SK-N-SH (cell line): ENCODE data around the gene ARHGAP23. TPM values are rescaled to one million over a fixed set of nuclear protein-coding genes. Genes with fewer than 3 reads are reported as not detected.

Experiments used
- CTCF ChIA-PET: fragments of 300-600, 350-600 bp; formaldehyde crosslinking; extraction: SDS; loops from one replicate; lab custom pipeline; 2021; lab: Yijun Ruan, JAX
- POLR2A ChIA-PET: fragments of 350-600 bp; sonication (Branson Sonifier 250); formaldehyde crosslinking; extraction: SDS; loops from one replicate; lab custom pipeline; 2020; ENCODE audit warnings: antibody characterized with exemption, inconsistent platforms; lab: Yijun Ruan, JAX
- DNase-seq: peaks from one replicate; pipeline ENCODE4 v3.0.0; 2012
- H2AFZ ChIP-seq: fragments of 200-600 bp; sonication (generic); 2 replicates; pipeline ENCODE4 v1.8.1; 2016; ENCODE audit warnings: antibody characterized with exemption, mild to moderate bottlenecking, low read depth
- H3F3A ChIP-seq: fragments of 200-600 bp; sonication (generic); replicated peaks from 2 replicates; pipeline ENCODE3; 2016; ENCODE audit warnings: antibody characterized with exemption, mild to moderate bottlenecking; ENCODE audit not compliant: insufficient read depth
- H3K27ac ChIP-seq, 2 experiments: fragments of 200-500 bp in 1 of 2; fragments of 200-600 bp in 1 of 2; sonication (Bioruptor generic) in 1 of 2; sonication (generic), shearing (Covaris generic) in 1 of 2; 2 replicates each; pipeline versions ENCODE4 v1.5.1 to v1.6.1; 2014 to 2016; ENCODE audit warnings: low read depth in 2 of 2, inconsistent platforms in 1 of 2, low read length in 1 of 2, mild to moderate bottlenecking in 1 of 2, mixed read lengths in 1 of 2
- H3K27me3 ChIP-seq: fragments of 200-600 bp; sonication (generic), shearing (Covaris generic); 2 replicates; pipeline ENCODE4 v1.6.1; 2016; ENCODE audit warnings: mixed run types; ENCODE audit not compliant: insufficient read depth
- H3K36me3 ChIP-seq, 2 experiments: fragments of 200-500 bp in 1 of 2; fragments of 200-600 bp in 1 of 2; sonication (Bioruptor generic) in 1 of 2; sonication (generic) in 1 of 2; replicated peaks in 1 of 2; 2 replicates each; pipeline versions ENCODE3 to v1.5.1; 2014 to 2016; ENCODE audit warnings: low read length in 1 of 2, mild to moderate bottlenecking in 1 of 2; ENCODE audit not compliant: insufficient read depth in 2 of 2, control insufficient read depth in 1 of 2
- H3K4me1 ChIP-seq, 2 experiments: fragments of 200-500 bp in 1 of 2; fragments of 200-600 bp in 1 of 2; sonication (Bioruptor generic) in 1 of 2; sonication (generic), shearing (Covaris generic) in 1 of 2; 2 replicates each; pipeline versions ENCODE4 v1.5.1 to v1.6.1; 2014 to 2016; ENCODE audit warnings: low read depth in 1 of 2, low read length in 1 of 2, mixed run types in 1 of 2; ENCODE audit not compliant: insufficient read depth in 2 of 2, control insufficient read depth in 1 of 2
- H3K4me2 ChIP-seq: fragments of 200-600 bp; sonication (generic), shearing (Covaris generic); 2 replicates; pipeline ENCODE4 v1.6.1; 2017; ENCODE audit warnings: mixed run types
- H3K4me3 ChIP-seq, 2 experiments: fragments of 200-500 bp in 1 of 2; fragments of 200-600 bp in 1 of 2; sonication (Bioruptor generic) in 1 of 2; sonication (generic), shearing (Covaris generic) in 1 of 2; 2 replicates each; pipeline versions ENCODE4 v1.5.1 to v1.8.1; 2014 to 2016; ENCODE audit warnings: low read depth in 2 of 2, inconsistent platforms in 1 of 2, low read length in 1 of 2, mild to moderate bottlenecking in 1 of 2, mixed read lengths in 1 of 2, moderate library complexity in 1 of 2
- H3K79me2 ChIP-seq: fragments of 200-600 bp; sonication (generic); 2 replicates; pipeline ENCODE4 v1.8.1; 2017; ENCODE audit warnings: mild to moderate bottlenecking; ENCODE audit not compliant: insufficient read depth
- H3K9ac ChIP-seq: fragments of 200-600 bp; sonication (generic); 2 replicates; pipeline ENCODE4 v1.6.1; 2017; ENCODE audit warnings: mixed run types
- H3K9me2 ChIP-seq: fragments of 200-600 bp; sonication (generic); 2 replicates; pipeline ENCODE4 v1.6.1; 2017; ENCODE audit warnings: mixed run types
- H3K9me3 ChIP-seq: fragments of 200-600 bp; sonication (generic); 2 replicates; pipeline ENCODE4 v1.6.1; 2017; ENCODE audit warnings: mixed run types, mild to moderate bottlenecking, moderate library complexity
- H4K20me1 ChIP-seq: fragments of 200-600 bp; sonication (generic); 2 replicates; pipeline ENCODE4 v1.6.1; 2017; ENCODE audit warnings: mild to moderate bottlenecking, mixed run types; ENCODE audit not compliant: insufficient read depth
- GATA2 ChIP-seq: sonication (generic); formaldehyde crosslinking; IDR thresholded peaks from 2 replicates; pipeline ENCODE4 v1.5.0; 2020; ENCODE audit warnings: mild to moderate bottlenecking, missing genetic modification reagents
- POLR2AphosphoS5 ChIP-seq: IDR thresholded peaks from 2 replicates; pipeline ENCODE4 v1.6.1; 2012; ENCODE audit warnings: low read depth, low read length
- TAF1 ChIP-seq: IDR thresholded peaks from 2 replicates; pipeline ENCODE4 v1.6.1; 2012; ENCODE audit warnings: low read depth, mild to moderate bottlenecking, low read length, moderate library complexity, borderline replicate concordance
- YY1 ChIP-seq: IDR thresholded peaks from 2 replicates; pipeline ENCODE4 v1.4.0; 2012; ENCODE audit warnings: low read depth, mild to moderate bottlenecking
- WGBS: methylation state at CpG from one replicate; pipeline ENCODE4 v1.1.6; 2017; ENCODE audit warnings: low lambda C conversion rate; 5-methylcytosine and 5-hydroxymethylcytosine counted together
- polyA plus RNA-seq, 3 experiments: library from polyadenylated mRNA; depleted of rRNA; stranded (reverse); fragments of >200 nt; gene quantifications; 2 replicates each; pipeline ENCODE4 v1.2.3, GENCODE V29; 2012
- TF ChIP-seq, protein P1 (sequence below): fragments of 150-350 bp; IDR thresholded peaks from 2 replicates; pipeline ENCODE4 v1.6.1; 2016; ENCODE audit warnings: mild to moderate bottlenecking, low read depth, low read length

ARHGAP23 gene
- polyA plus RNA-seq, 1 of the 3 experiments (the other 2 are of a cell fraction): 19.2 TPM

- DNase-seq: no peak
- Histone ChIP-seq H3K4me1 (peaks cover 16 to 21% of the 10 kb centered on the region in 2 experiments; a peak in 2 of 4 replicates), H2AFZ (no peak overlapping the region), H3K27me3 (no peaks in the 10 kb centered on the region), H3K9ac (no peak overlapping the region), H3K9me3 (no peaks in the 10 kb centered on the region), H3K4me2 (peak overlapping the region; percentile 97; the same call in 1 of the 2 replicates), H4K20me1 (peaks cover 75% of the 10 kb centered on the region), H3K4me3 (no peak overlapping the region), H3K9me2 (no peaks in the 10 kb centered on the region), H3K79me2 (peaks cover 95% of the 10 kb centered on the region), H3K36me3 (no peaks in the 10 kb centered on the region), H3F3A (no peaks in the 10 kb centered on the region), H3K27ac (no peak overlapping the region)
- 96% methylated on average over 9 of the region's 10 CpGs for WGBS
- POLR2A ChIA-PET: no interaction called here
- TF ChIP-seq POLR2AphosphoS5 (no peak), GATA2 (no peak)
- TF ChIP-seq, protein P1, sequence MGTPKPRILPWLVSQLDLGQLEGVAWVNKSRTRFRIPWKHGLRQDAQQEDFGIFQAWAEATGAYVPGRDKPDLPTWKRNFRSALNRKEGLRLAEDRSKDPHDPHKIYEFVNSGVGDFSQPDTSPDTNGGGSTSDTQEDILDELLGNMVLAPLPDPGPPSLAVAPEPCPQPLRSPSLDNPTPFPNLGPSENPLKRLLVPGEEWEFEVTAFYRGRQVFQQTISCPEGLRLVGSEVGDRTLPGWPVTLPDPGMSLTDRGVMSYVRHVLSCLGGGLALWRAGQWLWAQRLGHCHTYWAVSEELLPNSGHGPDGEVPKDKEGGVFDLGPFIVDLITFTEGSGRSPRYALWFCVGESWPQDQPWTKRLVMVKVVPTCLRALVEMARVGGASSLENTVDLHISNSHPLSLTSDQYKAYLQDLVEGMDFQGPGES: no peak
- CTCF ChIA-PET: interaction anchor here (0.7 to 13.3 kb wide), 8 partner anchors 9 to 235 kb away, joined by 3 to 146 read pairs (median 4); no protein-coding TSS in a partner anchor
These were observed 3.3 kb downstream of the ARHGAP23 start for GRCh38 chr17:38431346-38432145.

DNA sequence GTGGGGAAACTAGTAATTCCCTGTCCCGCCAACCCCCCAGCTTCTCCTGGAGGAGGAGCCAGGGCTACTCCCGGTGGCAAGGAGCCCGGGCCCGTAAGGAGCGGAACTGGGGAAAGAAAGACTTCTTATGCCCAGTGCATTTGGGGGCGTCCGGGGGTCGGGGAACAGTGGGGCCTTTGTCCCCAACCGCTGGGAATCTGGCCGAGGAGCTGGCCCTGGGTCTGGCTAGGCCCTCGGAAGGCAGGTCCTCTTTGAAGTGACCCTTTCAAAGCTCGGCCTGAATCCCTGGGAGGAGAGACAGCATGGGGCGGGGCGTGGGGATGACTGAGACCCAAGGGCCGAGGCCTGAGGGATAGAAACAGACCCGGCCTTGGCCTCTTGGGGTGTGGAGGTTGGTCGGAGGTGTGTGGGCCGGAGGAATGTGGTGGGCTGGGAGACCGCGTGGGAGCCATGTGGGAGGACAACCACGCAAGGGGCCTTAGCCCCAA lies 6.0 kb downstream of the ARHGAP23 start:
- POLR2A ChIA-PET: no interaction called here
- no peaks in the 10 kb centered on the region for H3F3A ChIP-seq

DNA sequence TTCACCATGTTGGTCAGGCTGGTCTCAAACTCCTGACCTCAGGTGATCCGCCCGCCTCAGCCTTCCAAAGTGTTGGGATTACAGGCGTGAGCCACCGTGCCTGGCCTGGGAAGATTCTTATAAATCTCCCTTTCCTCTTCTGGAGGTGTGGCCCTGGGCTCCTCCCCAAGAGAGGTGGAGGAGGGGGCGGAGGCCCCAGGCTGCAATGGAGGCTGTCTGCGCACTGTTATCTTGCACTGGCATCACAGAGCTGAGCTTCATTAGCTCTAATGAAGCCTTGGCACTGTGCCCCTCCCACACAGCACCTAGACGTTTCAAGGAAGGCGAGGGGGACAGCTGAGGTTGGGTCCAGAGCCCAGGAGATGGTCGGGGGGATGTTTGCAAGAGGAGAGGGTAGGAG lies 7.5 kb downstream of the ARHGAP23 start:
- no peaks in the 10 kb centered on the region for H3K9me3 ChIP-seq
- WGBS: 76% methylated on average over 9 of the region's 9 CpGs
- H3K4me3 ChIP-seq: no peak overlapping the region
- H3F3A ChIP-seq: no peaks in the 10 kb centered on the region
- H3K27ac ChIP-seq: no peak overlapping the region
- POLR2A ChIA-PET: no interaction called here
- H4K20me1 ChIP-seq: peaks cover 96% of the 10 kb centered on the region
- CTCF ChIA-PET: interaction anchor here (12.8 kb wide), 1 partner anchor 10 kb away, joined by 146 read pairs; the partner anchor contains the start of gene ARHGAP23
- H2AFZ ChIP-seq: no peak overlapping the region
- no peaks in the 10 kb centered on the region for H3K27me3 ChIP-seq
- H3K9ac ChIP-seq: no peak overlapping the region
- H3K4me2 ChIP-seq: no peak overlapping the region
- no peak for DNase-seq
- H3K4me1 ChIP-seq: peaks cover 0 to 11% of the 10 kb centered on the region in 2 experiments; a peak in 1 of 4 replicates
- no peaks in the 10 kb centered on the region for H3K36me3 ChIP-seq
- TF ChIP-seq GATA2: peak; percentile 73
- no peak for TF ChIP-seq TAF1
- peaks cover 100% of the 10 kb centered on the region for H3K79me2 ChIP-seq
- no peaks in the 10 kb centered on the region for H3K9me2 ChIP-seq

More for the DNA sequence above, 6.0 kb downstream of the ARHGAP23 start:
- H3K27me3 ChIP-seq: no peaks in the 10 kb centered on the region
- H4K20me1 ChIP-seq: peaks cover 96% of the 10 kb centered on the region
- CTCF ChIA-PET: interaction anchor here (1.0 to 12.8 kb wide), 5 partner anchors 8 to 233 kb away, joined by 3 to 146 read pairs (median 3); partner anchors contain the start of gene ARHGAP23
- 95% methylated on average over 20 of the region's 21 CpGs for WGBS
- peaks cover 11 to 12% of the 10 kb centered on the region in 2 experiments; a peak in 2 of 4 replicates for H3K4me1 ChIP-seq
- no peaks in the 10 kb centered on the region for H3K9me3 ChIP-seq
- H3K9me2 ChIP-seq: no peaks in the 10 kb centered on the region
- no peak overlapping the region for H3K9ac ChIP-seq
- DNase-seq: no peak
- H3K4me3 ChIP-seq: no peak overlapping the region
- no peaks in the 10 kb centered on the region for H3K36me3 ChIP-seq
- TF ChIP-seq YY1: no peak
- H3K27ac ChIP-seq: no peak overlapping the region
- no peak overlapping the region for H2AFZ ChIP-seq
- no peak overlapping the region for H3K4me2 ChIP-seq
- peaks cover 100% of the 10 kb centered on the region for H3K79me2 ChIP-seq
